HG02970 (cell line): ENCODE measurements around the gene GPANK1.

Experiments
- ATAC-seq: cut with Tn5 transposase; IDR thresholded peaks from one replicate; pipeline ENCODE4 v1.9.1; 2021; ENCODE audit warnings: mild to moderate bottlenecking, moderate library complexity, moderate number of reproducible peaks; ENCODE audit not compliant: unreplicated experiment, low FRiP score

GPANK1 gene

GRCh38 chr6:31691564-31692108 lies 26.8 kb upstream of the GPANK1 start:
- no peak for ATAC-seq

- no peak for ATAC-seq
Observed at GRCh38 chr6:31691078-31691463, 26.3 kb upstream of the GPANK1 start.

GRCh38 chr6:31690231-31691077 lies 25.7 kb upstream of the GPANK1 start:
- no peak for ATAC-seq

GRCh38 chr6:31689249-31690110 lies 24.7 kb upstream of the GPANK1 start:
- no peak for ATAC-seq

- ATAC-seq, result no peak
Observed at GRCh38 chr6:31687860-31688693, 23.3 kb upstream of the GPANK1 start.

- no peak for ATAC-seq
Observed at GRCh38 chr6:31687321-31687720, 22.5 kb upstream of the GPANK1 start.

GRCh38 chr6:31686483-31686882 lies 21.7 kb upstream of the GPANK1 start:
- ATAC-seq, result no peak

GRCh38 chr6:31683591-31683990 lies 18.8 kb upstream of the GPANK1 start:
- no peak for ATAC-seq

GRCh38 chr6:31681135-31681671 lies 16.4 kb upstream of the GPANK1 start:
- ATAC-seq, result no peak

- ATAC-seq, result no peak
Observed at GRCh38 chr6:31680226-31681134, 15.7 kb upstream of the GPANK1 start, which contains the start of gene LY6G5C. Gene LY6G5C, minus strand, starts transcription at chr6:31681067. Its CDS starts 694 bp downstream, at chr6:31680373.

GRCh38 chr6:31677955-31678354 lies 13.2 kb upstream of the GPANK1 start:
- ATAC-seq, result no peak

- no peak for ATAC-seq
Observed at GRCh38 chr6:31676904-31677303, 12.1 kb upstream of the GPANK1 start.

GRCh38 chr6:31676322-31676903 lies 11.6 kb upstream of the GPANK1 start:
- ATAC-seq, result no peak

- no peak for ATAC-seq
Observed at GRCh38 chr6:31669676-31670075, 4.9 kb upstream of the GPANK1 start, which contains the start of gene LY6G5B. Gene LY6G5B, plus strand, starts transcription at chr6:31669976. Its CDS starts 975 bp downstream, at chr6:31670951.

- ATAC-seq, result no peak
Observed at GRCh38 chr6:31666337-31666965, 1.7 kb upstream of the GPANK1 start.

- peak; percentile 77 for ATAC-seq
Observed at GRCh38 chr6:31665501-31666336, 922 bp upstream of the GPANK1 start, which contains the start of gene CSNK2B. Gene CSNK2B, plus strand, starts transcription at chr6:31666080. Its CDS starts 752 bp downstream, at chr6:31666832.
